ENCODE results near the gene SPACDR. TPM values are rescaled to one million over a fixed set of nuclear protein-coding genes. Genes with fewer than 3 reads are reported as not detected.

The SPACDR gene
- total RNA-seq, 1 experiment from 2014 or later, result 4.5 TPM

GRCh38 chr7:100423315-100423714 lies 40.7 kb downstream of the SPACDR start:
- H3K36me3 Mint-ChIP-seq (ENCODE audit: insufficient read depth, unreplicated experiment), result peaks cover 4% of the 10 kb centered on the region
- H3K4me3 Mint-ChIP-seq (ENCODE audit: low read depth, unreplicated experiment), result no peak overlapping the region
- no peaks in the 10 kb centered on the region for H3K9me3 Mint-ChIP-seq (ENCODE audit: low read depth, unreplicated experiment)
- intact Hi-C loops (cut with micrococcal nuclease; ENCODE audit: unreplicated experiment), result no loop called here
- BruUV-seq (replicated peaks), result no TSS peak
- DNase-seq, result no peak
- no peaks in the 10 kb centered on the region for H3K4me1 Mint-ChIP-seq (ENCODE audit: low read depth, unreplicated experiment)
- CTCF ChIA-PET, result no interaction called here
- TF ChIP-seq, protein P1, sequence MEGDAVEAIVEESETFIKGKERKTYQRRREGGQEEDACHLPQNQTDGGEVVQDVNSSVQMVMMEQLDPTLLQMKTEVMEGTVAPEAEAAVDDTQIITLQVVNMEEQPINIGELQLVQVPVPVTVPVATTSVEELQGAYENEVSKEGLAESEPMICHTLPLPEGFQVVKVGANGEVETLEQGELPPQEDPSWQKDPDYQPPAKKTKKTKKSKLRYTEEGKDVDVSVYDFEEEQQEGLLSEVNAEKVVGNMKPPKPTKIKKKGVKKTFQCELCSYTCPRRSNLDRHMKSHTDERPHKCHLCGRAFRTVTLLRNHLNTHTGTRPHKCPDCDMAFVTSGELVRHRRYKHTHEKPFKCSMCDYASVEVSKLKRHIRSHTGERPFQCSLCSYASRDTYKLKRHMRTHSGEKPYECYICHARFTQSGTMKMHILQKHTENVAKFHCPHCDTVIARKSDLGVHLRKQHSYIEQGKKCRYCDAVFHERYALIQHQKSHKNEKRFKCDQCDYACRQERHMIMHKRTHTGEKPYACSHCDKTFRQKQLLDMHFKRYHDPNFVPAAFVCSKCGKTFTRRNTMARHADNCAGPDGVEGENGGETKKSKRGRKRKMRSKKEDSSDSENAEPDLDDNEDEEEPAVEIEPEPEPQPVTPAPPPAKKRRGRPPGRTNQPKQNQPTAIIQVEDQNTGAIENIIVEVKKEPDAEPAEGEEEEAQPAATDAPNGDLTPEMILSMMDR (IDR thresholded peaks at IDR 0.05; ENCODE audit: unreplicated experiment), result no peak
- H3K27ac Mint-ChIP-seq (ENCODE audit: unreplicated experiment), result no peak overlapping the region
- no peaks in the 10 kb centered on the region for H3K27me3 Mint-ChIP-seq (ENCODE audit: unreplicated experiment)

- H3K4me1 Mint-ChIP-seq (ENCODE audit: low read depth, unreplicated experiment), result no peaks in the 10 kb centered on the region
- no peak overlapping the region for H3K27ac Mint-ChIP-seq (ENCODE audit: unreplicated experiment)
- H3K4me3 Mint-ChIP-seq (ENCODE audit: low read depth, unreplicated experiment), result no peak overlapping the region
- intact Hi-C loops (cut with micrococcal nuclease; ENCODE audit: unreplicated experiment), result no loop called here
- H3K9me3 Mint-ChIP-seq (ENCODE audit: low read depth, unreplicated experiment), result no peaks in the 10 kb centered on the region
- CTCF ChIA-PET, result interaction anchor here (0.5 kb wide), 1 partner anchor 9 kb away, joined by 3 read pairs; no protein-coding TSS in a partner anchor
- H3K27me3 Mint-ChIP-seq (ENCODE audit: unreplicated experiment), result no peaks in the 10 kb centered on the region
- TF ChIP-seq, protein P1 (IDR thresholded peaks at IDR 0.05; ENCODE audit: unreplicated experiment), result no peak
- BruUV-seq (replicated peaks), result no TSS peak
- no peak for DNase-seq
- no peaks in the 10 kb centered on the region for H3K36me3 Mint-ChIP-seq (ENCODE audit: insufficient read depth, unreplicated experiment)
These were observed 44.3 kb downstream of the SPACDR start for GRCh38 chr7:100419660-100420226.

- H3K27ac Mint-ChIP-seq (ENCODE audit: unreplicated experiment), result no peak overlapping the region
- no peak overlapping the region for H3K4me3 Mint-ChIP-seq (ENCODE audit: low read depth, unreplicated experiment)
- no peaks in the 10 kb centered on the region for H3K9me3 Mint-ChIP-seq (ENCODE audit: low read depth, unreplicated experiment)
- no peaks in the 10 kb centered on the region for H3K27me3 Mint-ChIP-seq (ENCODE audit: unreplicated experiment)
- H3K4me1 Mint-ChIP-seq (ENCODE audit: low read depth, unreplicated experiment), result no peaks in the 10 kb centered on the region
- TF ChIP-seq, protein P1 (IDR thresholded peaks at IDR 0.05; ENCODE audit: unreplicated experiment), result no peak
- H3K36me3 Mint-ChIP-seq (ENCODE audit: insufficient read depth, unreplicated experiment), result no peaks in the 10 kb centered on the region
- DNase-seq, result no peak
- CTCF ChIA-PET, result no interaction called here
- no TSS peak for BruUV-seq (replicated peaks)
- intact Hi-C loops (cut with micrococcal nuclease; ENCODE audit: unreplicated experiment), result no loop called here
These were observed 45.0 kb downstream of the SPACDR start for GRCh38 chr7:100418930-100419659.

DNA sequence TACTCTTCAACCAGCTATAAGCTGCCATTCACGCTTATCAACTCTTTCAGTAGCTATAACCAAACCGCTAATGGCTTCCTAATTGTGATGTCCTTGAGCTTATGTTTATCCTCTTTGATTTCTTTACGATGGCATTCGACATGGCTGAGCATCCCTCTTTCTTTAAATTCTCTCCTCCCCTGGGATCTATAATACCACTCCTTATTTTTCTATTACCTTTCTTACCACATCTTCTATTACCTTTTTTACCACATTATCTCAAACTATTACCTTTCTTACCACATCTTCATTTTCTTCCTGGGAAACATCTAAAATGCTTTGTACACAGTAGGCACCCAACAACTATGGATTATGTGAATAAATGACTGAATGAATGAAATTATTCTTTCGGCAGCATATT lies 48.6 kb downstream of the SPACDR start:
- Mint-ChIP-seq H3K4me3 (ENCODE audit: low read depth, unreplicated experiment) (no peak overlapping the region), H3K9me3 (ENCODE audit: low read depth, unreplicated experiment) (no peaks in the 10 kb centered on the region), H3K27me3 (ENCODE audit: unreplicated experiment) (no peaks in the 10 kb centered on the region), H3K36me3 (ENCODE audit: insufficient read depth, unreplicated experiment) (no peaks in the 10 kb centered on the region), H3K27ac (ENCODE audit: unreplicated experiment) (no peak overlapping the region), H3K4me1 (ENCODE audit: low read depth, unreplicated experiment) (no peaks in the 10 kb centered on the region)
- no TSS peak for BruUV-seq (replicated peaks)
- TF ChIP-seq, protein P1 (IDR thresholded peaks at IDR 0.05; ENCODE audit: unreplicated experiment), result no peak
- DNase-seq, result no peak
- intact Hi-C loops (cut with micrococcal nuclease; ENCODE audit: unreplicated experiment), result no loop called here
- CTCF ChIA-PET, result interaction anchor here (0.8 to 1.3 kb wide), 2 partner anchors 8 to 15 kb away, joined by 3 to 4 read pairs; partner anchors contain the start of gene MEPCE

Measured in Calu3 (cell line).